Astrocyte of the spinal cord (primary cell): ENCODE data around the gene CMSS1.
A peak's percentile ranks its signal among the peaks of the same experiment; 100 is the strongest.

Source experiments
- DNase-seq: peaks from one replicate; pipeline ENCODE4 v3.0.0; 2011; ENCODE audit warnings: low read depth, low spot score
- H3K4me3 ChIP-seq: 2 replicates; pipeline ENCODE4 v1.5.1; 2011; ENCODE audit warnings: low read depth, mild to moderate bottlenecking, low read length, moderate library complexity
- CTCF ChIP-seq: IDR thresholded peaks from 2 replicates; pipeline ENCODE4 v1.5.1; 2012; ENCODE audit warnings: low read depth, mild to moderate bottlenecking, low read length, inconsistent platforms
- in situ Hi-C: cut with HindIII; loops from 2 replicates; pipeline ENCODE4 v1.10.0; 2017; ENCODE audit warnings: low sequenced_read_pairs

The CMSS1 gene

DNA sequence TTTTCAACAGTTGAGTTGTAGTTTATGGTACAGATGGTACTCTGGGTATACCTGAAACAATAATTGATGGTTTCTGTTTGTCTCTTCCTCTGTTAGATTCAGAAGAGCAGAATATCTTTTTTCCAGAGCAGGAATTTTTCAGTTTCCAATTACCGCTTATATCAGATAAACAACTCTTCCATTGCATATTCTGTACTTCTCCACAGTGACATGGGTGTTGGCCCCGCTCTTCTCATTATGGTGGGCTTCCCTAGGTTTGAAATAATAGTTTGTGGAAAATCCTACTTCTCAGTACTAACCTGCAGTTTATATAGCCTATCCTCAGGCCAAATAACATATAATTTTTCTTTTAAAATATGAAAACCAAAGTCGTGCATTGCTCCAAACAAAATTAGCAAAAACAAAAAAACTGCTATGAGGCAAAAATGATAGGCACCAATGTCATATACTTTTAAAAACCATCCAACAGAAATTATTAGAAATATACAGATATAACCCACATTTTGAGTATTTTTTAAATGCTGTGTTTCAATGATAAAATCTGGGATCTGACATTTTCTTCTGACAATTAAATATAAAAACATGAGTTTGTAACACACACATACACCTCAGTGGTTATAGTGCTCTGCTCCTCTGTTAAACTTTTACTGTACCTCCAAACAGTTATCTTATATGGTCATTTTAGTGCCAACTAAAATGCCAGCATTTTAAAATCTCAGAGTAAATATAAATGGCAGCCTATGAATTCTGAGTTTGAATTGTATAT, 56.8 kb downstream of the CMSS1 start:
- in situ Hi-C loops, result no loop called here
- peak overlapping the region; percentile 84 for H3K4me3 ChIP-seq
- no peak for DNase-seq
- no peak for TF ChIP-seq CTCF

- in situ Hi-C loops, result no loop called here
- peak; percentile 75 for DNase-seq
- TF ChIP-seq CTCF, result no peak
- H3K4me3 ChIP-seq, result peak overlapping the region; percentile 84
These were observed 57.9 kb downstream of the CMSS1 start for GRCh38 chr3:99875581-99875928.

DNA sequence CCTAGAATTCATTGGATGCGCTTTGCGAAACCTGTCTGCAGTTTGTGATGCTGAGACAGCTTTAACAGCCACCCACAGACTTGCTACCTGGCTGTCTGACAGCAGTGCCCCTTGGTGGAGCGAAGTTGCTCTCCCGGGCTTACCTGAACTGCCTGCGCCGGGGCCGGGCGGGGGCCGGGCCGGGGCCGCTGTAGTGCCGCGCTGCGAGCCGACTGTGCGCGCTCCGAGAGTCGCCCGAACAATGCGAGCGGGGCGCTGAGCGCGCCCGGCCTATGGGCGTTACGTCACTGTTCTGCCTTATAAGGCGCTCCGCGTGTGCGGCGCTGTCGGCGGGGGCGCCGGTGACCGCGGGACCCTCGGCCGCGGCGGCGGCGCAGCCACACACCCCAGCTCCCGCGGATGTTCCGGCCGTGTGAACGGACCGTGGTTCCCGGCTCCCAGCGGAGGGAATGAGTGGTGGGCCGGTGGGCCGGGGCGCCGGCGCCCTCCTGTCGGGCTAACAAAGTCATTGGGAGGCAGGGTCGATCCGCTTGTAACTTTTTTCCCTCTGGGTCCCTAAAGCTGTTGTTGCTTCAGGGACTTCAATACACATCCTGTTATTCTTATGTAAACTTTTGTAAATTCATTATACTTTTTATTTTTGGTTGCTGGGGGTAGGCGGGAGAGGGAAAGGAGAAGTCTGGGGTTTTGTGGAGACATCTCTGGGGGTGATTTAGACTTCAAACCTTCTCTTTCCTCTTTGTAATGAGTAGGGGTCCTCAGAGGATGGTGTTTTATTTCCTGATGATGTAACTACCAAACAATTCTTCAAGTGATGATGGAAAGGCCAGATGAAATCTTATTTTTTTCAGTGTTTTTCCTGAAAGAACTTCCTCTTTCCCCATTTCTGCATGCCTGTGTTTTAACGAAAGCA, 58.5 kb downstream of the CMSS1 start:
- in situ Hi-C loops, result no loop called here
- no peak for TF ChIP-seq CTCF

DNA sequence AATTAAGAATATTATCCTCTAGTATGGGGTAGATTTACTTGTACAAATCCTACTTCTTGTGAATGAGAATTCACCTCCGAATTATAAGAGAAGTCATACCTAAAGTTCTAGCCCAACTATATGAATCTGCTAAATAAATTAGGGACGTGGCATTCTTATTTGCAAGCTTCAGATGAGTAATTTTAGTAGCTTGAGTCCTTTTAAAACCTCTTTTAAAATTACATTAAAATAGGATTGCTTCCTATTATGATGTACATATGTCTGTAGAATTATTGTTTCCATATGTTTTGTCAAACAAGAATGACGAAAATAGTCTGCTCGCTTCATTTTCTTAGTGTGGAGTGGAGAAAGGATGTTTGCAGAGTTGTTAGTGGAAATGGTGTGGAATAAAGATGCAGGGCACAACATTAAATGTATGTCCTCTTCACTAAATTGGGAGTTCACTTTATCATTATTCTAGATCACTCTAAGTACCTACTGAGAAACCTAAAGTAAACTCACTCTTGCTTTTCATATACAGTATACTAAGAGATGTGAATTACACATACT, 59.4 kb downstream of the CMSS1 start:
- no peak for TF ChIP-seq CTCF
- no peak for DNase-seq
- in situ Hi-C loops, result no loop called here
- H3K4me3 ChIP-seq, result no peak overlapping the region

More for the DNA sequence above, 58.5 kb downstream of the CMSS1 start:
- peak overlapping the region; percentile 84 for H3K4me3 ChIP-seq
- peak; percentile 83 for DNase-seq

DNA sequence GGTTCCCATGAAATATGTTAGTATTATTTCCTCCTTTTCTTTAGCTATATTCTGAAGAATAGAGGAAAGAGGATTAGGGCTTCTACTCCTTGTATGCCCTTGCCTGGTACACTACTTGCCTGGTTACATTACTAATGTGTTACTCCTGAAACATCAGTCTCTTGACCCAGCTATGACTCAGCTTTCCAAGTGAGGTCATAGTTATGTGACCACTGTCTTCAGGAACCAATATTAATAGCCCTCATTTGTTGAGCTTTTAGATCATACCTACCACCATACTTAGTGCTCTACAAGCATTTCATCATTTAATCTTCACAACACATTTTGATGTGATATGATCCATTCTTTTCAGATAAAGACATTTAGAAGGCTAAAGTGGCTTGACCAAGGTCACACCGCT, 60.3 kb downstream of the CMSS1 start:
- TF ChIP-seq CTCF, result no peak
- no peak overlapping the region for H3K4me3 ChIP-seq
- in situ Hi-C loops, result no loop called here
- DNase-seq, result peak; percentile 83

GRCh38 chr3:99879275-99879674, 61.6 kb downstream of the CMSS1 start:
- DNase-seq, result no peak
- no peak overlapping the region for H3K4me3 ChIP-seq
- in situ Hi-C loops, result no loop called here
- no peak for TF ChIP-seq CTCF
